Activated B cell treated with CpG ODN at 0.5 μM for 24 hours (primary cell): ENCODE measurements around the gene MPRIP. TPM values are rescaled to one million over a fixed set of nuclear protein-coding genes. Genes with fewer than 3 reads are reported as not detected.

Experiments
- ATAC-seq: fragments of 200-7000 bp; cut with Tn5 transposase; one replicate; pipeline ENCODE4 v1.10.0; 2021; ENCODE audit warnings: low read depth, mild to moderate bottlenecking, moderate library complexity
- CTCF ChIA-PET: fragments of 350-600 bp; sonication (Branson Sonifier 250); formaldehyde crosslinking; loops from one replicate; lab custom pipeline; 2021; ENCODE audit warnings: antibody characterized with exemption; lab: Charles Lee
- POLR2A ChIA-PET: fragments of 350-600 bp; sonication (Branson Sonifier 250); formaldehyde crosslinking; loops from one replicate; lab custom pipeline; 2021; ENCODE audit warnings: antibody characterized with exemption; lab: Charles Lee
- DNase-seq: peaks from one replicate; pipeline ENCODE4 v3.0.0; 2022
- H3K27ac Mint-ChIP-seq: one replicate; pipeline ENCODE4 v1.8.0; 2020; ENCODE audit warnings: mixed read lengths
- H3K27me3 Mint-ChIP-seq: one replicate; pipeline ENCODE4 v1.8.0; 2021; ENCODE audit warnings: mixed read lengths
- H3K36me3 Mint-ChIP-seq: one replicate; pipeline ENCODE4 v1.8.0; 2021; ENCODE audit warnings: low read depth, mixed read lengths
- H3K4me1 Mint-ChIP-seq: one replicate; pipeline ENCODE4 v1.8.0; 2021; ENCODE audit warnings: mixed read lengths
- H3K4me3 Mint-ChIP-seq: one replicate; pipeline ENCODE4 v1.8.0; 2020; ENCODE audit warnings: mild to moderate bottlenecking, mixed read lengths
- H3K9me3 Mint-ChIP-seq: one replicate; pipeline ENCODE4 v1.8.0; 2020; ENCODE audit warnings: mixed read lengths
- CTCF ChIP-seq: fragments of 200-600 bp; IDR thresholded peaks from one replicate; pipeline ENCODE4 v1.8.0; 2022; ENCODE audit warnings: antibody characterized with exemption, mild to moderate bottlenecking
- intact Hi-C: fragments of 100-400 bp; cut with micrococcal nuclease; formaldehyde crosslinking; loops from one replicate; pipeline ENCODE4 v1.15.1; 2024
- total RNA-seq: library from RNA; stranded (reverse); gene quantifications from 2 replicates; pipeline ENCODE4 v1.2.3, GENCODE V29; 2022

The MPRIP gene
- total RNA-seq, 1 donor from 2014 or later: 231 TPM

- Mint-ChIP-seq H3K9me3 (no peaks in the 10 kb centered on the region), H3K36me3 (peaks cover 81% of the 10 kb centered on the region), H3K4me1 (peaks cover 8% of the 10 kb centered on the region), H3K27ac (no peak overlapping the region), H3K27me3 (no peaks in the 10 kb centered on the region), H3K4me3 (no peak overlapping the region)
- ChIA-PET CTCF (no interaction called here), POLR2A (no interaction called here)
- no peak for TF ChIP-seq CTCF
- no peak for DNase-seq
- intact Hi-C loops: loop anchor here (10.0 kb wide), 1 partner anchor 168 kb away; no protein-coding TSS in a partner anchor
- ATAC-seq: peak; percentile 56
Measured at GRCh38 chr17:17146786-17147406, 104.6 kb downstream of the MPRIP start.

- Mint-ChIP-seq H3K4me3 (no peak overlapping the region), H3K27me3 (no peaks in the 10 kb centered on the region), H3K27ac (no peak overlapping the region), H3K36me3 (peaks cover 83% of the 10 kb centered on the region), H3K9me3 (no peaks in the 10 kb centered on the region), H3K4me1 (peaks cover 8% of the 10 kb centered on the region)
- no peak for DNase-seq
- no peak for TF ChIP-seq CTCF
- ChIA-PET POLR2A (no interaction called here), CTCF (no interaction called here)
- intact Hi-C loops: loop anchor here (10.0 kb wide), 1 partner anchor 167 kb away; no protein-coding TSS in a partner anchor
- no peak for ATAC-seq
Measured at GRCh38 chr17:17147821-17148220, 105.6 kb downstream of the MPRIP start.

- Mint-ChIP-seq H3K27me3 (no peaks in the 10 kb centered on the region), H3K4me1 (peaks cover 8% of the 10 kb centered on the region), H3K36me3 (peaks cover 84% of the 10 kb centered on the region), H3K4me3 (no peak overlapping the region), H3K9me3 (no peaks in the 10 kb centered on the region), H3K27ac (no peak overlapping the region)
- intact Hi-C loops: loop anchor here (10.0 kb wide), 1 partner anchor 165 kb away; no protein-coding TSS in a partner anchor
- DNase-seq: no peak
- no peak for TF ChIP-seq CTCF
- ATAC-seq: no peak
- POLR2A ChIA-PET: no interaction called here
- CTCF ChIA-PET: no interaction called here
Measured at GRCh38 chr17:17149520-17150447, 107.5 kb downstream of the MPRIP start.

GRCh38 chr17:17150448-17150800, 108.2 kb downstream of the MPRIP start:
- CTCF ChIA-PET: no interaction called here

More at GRCh38 chr17:17150448-17150800, 108.2 kb downstream of the MPRIP start:
- DNase-seq (no peak), ATAC-seq (no peak)
- Mint-ChIP-seq H3K4me1 (peaks cover 8% of the 10 kb centered on the region), H3K9me3 (no peaks in the 10 kb centered on the region), H3K36me3 (peaks cover 84% of the 10 kb centered on the region), H3K27ac (no peak overlapping the region), H3K4me3 (no peak overlapping the region), H3K27me3 (no peaks in the 10 kb centered on the region)
- POLR2A ChIA-PET: no interaction called here
- TF ChIP-seq CTCF: no peak
- intact Hi-C loops: no loop called here
